Activated CD4-positive, alpha-beta T cell treated with anti-CD3 and anti-CD28 coated beads, Interleukin-2, amount 50 U/mL, for 1 hour (primary cell): ENCODE results near the gene HES7.

Source experiments
- DNase-seq: peaks from one replicate; pipeline ENCODE4 v3.0.0-alpha.2; 2020

Gene HES7

GRCh38 chr17:8071496-8071895 lies 52.4 kb downstream of the HES7 start:
- DNase-seq: no peak
